SK-N-SH treated with all-trans-retinoic acid at 6 μM for 48 hours (cell line): Measurements from ENCODE around the gene TADA2A.
A peak's percentile ranks its signal among the peaks of the same experiment; 100 is the strongest.

Experiments
- ATAC-seq: fragments of 200-7000 bp; cut with Tn5 transposase; 3 replicates; pipeline ENCODE4 v1.9.1; 2020; ENCODE audit warnings: mild to moderate bottlenecking, moderate library complexity
- ARNTL ChIP-seq: fragments of 450-650 bp; formaldehyde crosslinking; IDR thresholded peaks from 2 replicates; pipeline ENCODE4 v1.5.0; 2020; ENCODE audit warnings: low read depth, mild to moderate bottlenecking, moderate library complexity, borderline replicate concordance
- CREB5 ChIP-seq: fragments of 250-450 bp; sonication (Bioruptor Pico); IDR thresholded peaks from 2 replicates; pipeline ENCODE4 v1.5.1; 2020; ENCODE audit warnings: low read depth, mild to moderate bottlenecking, moderate library complexity
- CSDC2 ChIP-seq: fragments of 250-450 bp; sonication (Bioruptor Pico); IDR thresholded peaks from 2 replicates; pipeline ENCODE4 v1.5.0; 2020; ENCODE audit warnings: mild to moderate bottlenecking, moderate library complexity
- CSRNP3 ChIP-seq: fragments of 250-450 bp; sonication (Bioruptor Pico); IDR thresholded peaks from 2 replicates; pipeline ENCODE4 v1.5.1; 2021; ENCODE audit warnings: mild to moderate bottlenecking, moderate library complexity
- ISL1 ChIP-seq: fragments of 250-450 bp; sonication (Bioruptor Pico); IDR thresholded peaks from 2 replicates; pipeline ENCODE4 v2.1.2; 2022; ENCODE audit warnings: mild to moderate bottlenecking, moderate library complexity
- OSR1 ChIP-seq: fragments of 250-450 bp; sonication (Bioruptor Pico); IDR thresholded peaks from 2 replicates; pipeline ENCODE4 v1.8.0; 2022; ENCODE audit warnings: moderate library complexity, mild to moderate bottlenecking, inconsistent platforms
- PATZ1 ChIP-seq: fragments of 250-450 bp; sonication (Bioruptor Pico); IDR thresholded peaks from 2 replicates; pipeline ENCODE4 v1.8.0; 2020; ENCODE audit warnings: mild to moderate bottlenecking, moderate library complexity, borderline replicate concordance
- POU6F1 ChIP-seq: fragments of 250-450 bp; sonication (Bioruptor Pico); IDR thresholded peaks from 2 replicates; pipeline ENCODE4 v1.8.0; 2021; ENCODE audit warnings: low read depth, mild to moderate bottlenecking, moderate library complexity, borderline replicate concordance
- PPARA ChIP-seq: fragments of 250-450 bp; sonication (Bioruptor Pico); IDR thresholded peaks from 2 replicates; pipeline ENCODE4 v1.5.0; 2020; ENCODE audit warnings: mild to moderate bottlenecking, borderline replicate concordance
- RARB ChIP-seq: fragments of 250-450 bp; sonication (Bioruptor Pico); IDR thresholded peaks from 2 replicates; pipeline ENCODE4 v1.8.0; 2021; ENCODE audit warnings: mild to moderate bottlenecking, moderate library complexity
- SNAI2 ChIP-seq: fragments of 250-450 bp; sonication (Bioruptor Pico); IDR thresholded peaks from 2 replicates; pipeline ENCODE4 v1.5.0; 2020; ENCODE audit warnings: mild to moderate bottlenecking, moderate library complexity
- TOX ChIP-seq: fragments of 250-450 bp; sonication (Bioruptor Pico); IDR thresholded peaks from 2 replicates; pipeline ENCODE4 v1.8.0; 2021; ENCODE audit warnings: mild to moderate bottlenecking, moderate library complexity, borderline replicate concordance
- TSHZ2 ChIP-seq: fragments of 250-450 bp; sonication (Bioruptor Pico); IDR thresholded peaks from 2 replicates; pipeline ENCODE4 v1.5.0; 2020; ENCODE audit warnings: mild to moderate bottlenecking, moderate library complexity
- ZC3H10 ChIP-seq: fragments of 250-450 bp; sonication (Bioruptor Pico); IDR thresholded peaks from 2 replicates; pipeline ENCODE4 v1.5.1; 2021; ENCODE audit warnings: mild to moderate bottlenecking, moderate library complexity
- ZFP3 ChIP-seq: fragments of 250-450 bp; sonication (Bioruptor Pico); IDR thresholded peaks from 2 replicates; pipeline ENCODE4 v1.5.0; 2020; ENCODE audit warnings: mild to moderate bottlenecking, moderate library complexity
- ZFP30 ChIP-seq: fragments of 450-650 bp; formaldehyde crosslinking; IDR thresholded peaks from 2 replicates; pipeline ENCODE4 v1.5.0; 2022; ENCODE audit warnings: mild to moderate bottlenecking, moderate library complexity
- ZNF565 ChIP-seq: fragments of 450-650 bp; formaldehyde crosslinking; conservative IDR thresholded peaks from 2 replicates; pipeline ENCODE4 v1.5.0; 2020; ENCODE audit warnings: low read depth, mild to moderate bottlenecking, moderate library complexity
- ZNF70 ChIP-seq: fragments of 450-650 bp; formaldehyde crosslinking; IDR thresholded peaks from 2 replicates; pipeline ENCODE4 v1.5.0; 2020; ENCODE audit warnings: mild to moderate bottlenecking, moderate library complexity
- ZNF8 ChIP-seq: fragments of 450-650 bp; formaldehyde crosslinking; IDR thresholded peaks from 2 replicates; pipeline ENCODE4 v1.5.0; 2020; ENCODE audit warnings: mild to moderate bottlenecking, moderate library complexity

The TADA2A gene

GRCh38 chr17:37516127-37516571 is 109.5 kb downstream of the TADA2A start:
- TF ChIP-seq PATZ1 (CRISPR knock-in tag) (no peak), ISL1 (CRISPR knock-in tag) (peak; percentile 40; the same call in 1 of the 2 replicates), POU6F1 (no peak), CSDC2 (no peak)
- ATAC-seq, result peak; percentile 62

GRCh38 chr17:37517881-37518280 is 111.2 kb downstream of the TADA2A start:
- no peak for TF ChIP-seq ZNF8 (CRISPR knock-in tag)
- ATAC-seq, result no peak

GRCh38 chr17:37518826-37519225 is 112.1 kb downstream of the TADA2A start:
- TF ChIP-seq TOX (no peak), CREB5 (CRISPR knock-in tag) (no peak), ZNF70 (CRISPR knock-in tag) (no peak), RARB (CRISPR knock-in tag) (no peak), ZC3H10 (no peak), PPARA (CRISPR knock-in tag) (no peak), CSRNP3 (no peak)
- no peak for ATAC-seq

GRCh38 chr17:37519251-37519985 is 112.7 kb downstream of the TADA2A start:
- ATAC-seq, result no peak
- TF ChIP-seq SNAI2 (CRISPR knock-in tag), result no peak
- no peak for TF ChIP-seq ZFP30
- no peak for TF ChIP-seq ZFP3 (CRISPR knock-in tag)
- no peak for TF ChIP-seq TOX
- no peak for TF ChIP-seq ZNF8 (CRISPR knock-in tag)
- no peak for TF ChIP-seq CREB5 (CRISPR knock-in tag)
- no peak for TF ChIP-seq CSDC2
- TF ChIP-seq PATZ1 (CRISPR knock-in tag), result no peak
- no peak for TF ChIP-seq ARNTL (CRISPR knock-in tag)
- no peak for TF ChIP-seq ZNF565 (CRISPR knock-in tag)
- TF ChIP-seq CSRNP3, result no peak
- no peak for TF ChIP-seq TSHZ2
- no peak for TF ChIP-seq PPARA (CRISPR knock-in tag)
- TF ChIP-seq ZC3H10, result no peak
- no peak for TF ChIP-seq ISL1 (CRISPR knock-in tag)
- no peak for TF ChIP-seq OSR1 (CRISPR knock-in tag)
